Endothelial cell of umbilical vein (primary cell): ENCODE data around the gene MDGA2. TPM values are rescaled to one million over a fixed set of nuclear protein-coding genes. Genes with fewer than 3 reads are reported as not detected.
A peak's percentile ranks its signal among the peaks of the same experiment; 100 is the strongest.

ENCODE experiments used
- BruUV-seq: library from RNA; stranded (reverse); fragments of 400-500 nt; replicated peaks from 2 replicates; lab custom pipeline; 2021; lab: Mats Ljungman, UMichigan
- CTCF ChIA-PET: fragments of 300-600, 350-600 bp; sonication (Branson Sonifier 250); formaldehyde crosslinking; loops from one replicate; lab custom pipeline; 2021; ENCODE audit warnings: antibody characterized with exemption, inconsistent platforms; lab: Charles Lee
- POLR2A ChIA-PET: fragments of 300-600, 350-600 bp; sonication (Branson Sonifier 250); formaldehyde crosslinking; loops from one replicate; lab custom pipeline; 2021; ENCODE audit warnings: antibody characterized with exemption, inconsistent platforms; lab: Charles Lee
- DNase-seq: peaks from one replicate; pipeline ENCODE4 v3.0.0-alpha.2; 2011; ENCODE audit warnings: low read depth, low spot score
- FAIRE-seq: peaks from 2 replicates; lab custom pipeline; 2011; peaks lifted over from hg19 to GRCh38; lab: Jason Lieb, UNC
- H2AFZ ChIP-seq: 2 replicates; pipeline ENCODE4 v1.6.0; 2012; ENCODE audit warnings: low read depth, low read length, control low read depth, inconsistent platforms
- H3K27ac ChIP-seq: 2 replicates; pipeline ENCODE4 v1.5.1; 2011; ENCODE audit warnings: low read depth, mild to moderate bottlenecking, control low read depth, low read length, moderate library complexity; ENCODE audit not compliant: insufficient read depth
- H3K27me3 ChIP-seq, 2 experiments: 2 replicates each; pipeline versions ENCODE4 v1.6.0 to v1.6.1; 2011; ENCODE audit warnings: low read length in 2 of 2, mixed read lengths in 1 of 2; ENCODE audit not compliant: control insufficient read depth in 2 of 2, insufficient read depth in 2 of 2
- H3K36me3 ChIP-seq, 2 experiments: 2 replicates in 1 of 2; 3 replicates in 1 of 2; pipeline ENCODE4 v1.5.1; 2011; ENCODE audit warnings: low read length in 2 of 2, mild to moderate bottlenecking in 1 of 2, moderate library complexity in 1 of 2; ENCODE audit not compliant: control insufficient read depth in 2 of 2, insufficient read depth in 2 of 2; ENCODE audit errors: extremely low read depth in 1 of 2
- H3K4me1 ChIP-seq: 3 replicates; pipeline ENCODE4 v1.5.1; 2011; ENCODE audit warnings: mild to moderate bottlenecking, low read length; ENCODE audit not compliant: control insufficient read depth, insufficient read depth; ENCODE audit errors: extremely low read depth
- H3K4me2 ChIP-seq: 2 replicates; pipeline ENCODE4 v1.6.1; 2011; ENCODE audit warnings: low read length, control low read depth, mixed read lengths; ENCODE audit not compliant: insufficient read depth
- H3K4me3 ChIP-seq, 3 experiments: fragments of 200-600 bp in 1 of 3; sonication (generic), shearing (Covaris generic) in 1 of 3; replicated peaks in 1 of 3; 2 replicates each; pipeline ENCODE4 v1.5.1; 2011 to 2016; ENCODE audit warnings: control low read depth in 3 of 3, low read length in 3 of 3, mild to moderate bottlenecking in 2 of 3, inconsistent platforms in 1 of 3, low read depth in 1 of 3, moderate library complexity in 1 of 3; ENCODE audit not compliant: insufficient read depth in 1 of 3
- H3K79me2 ChIP-seq: 2 replicates; pipeline ENCODE4 v1.6.0; 2012; ENCODE audit warnings: low read length, inconsistent platforms; ENCODE audit not compliant: control insufficient read depth, insufficient read depth
- H3K9ac ChIP-seq: replicated peaks from 2 replicates; pipeline ENCODE3; 2011; ENCODE audit warnings: low read length, control low read depth; ENCODE audit not compliant: insufficient read depth; ENCODE audit errors: extremely low read depth
- H3K9me1 ChIP-seq: replicated peaks from 3 replicates; pipeline ENCODE4 v1.6.0; 2011; ENCODE audit warnings: mild to moderate bottlenecking, low read length; ENCODE audit not compliant: control insufficient read depth, insufficient read depth; ENCODE audit errors: extremely low read depth
- H3K9me3 ChIP-seq: replicated peaks from 2 replicates; pipeline ENCODE4 v1.5.1; 2012; ENCODE audit warnings: low read length, inconsistent platforms; ENCODE audit not compliant: control insufficient read depth, insufficient read depth
- H4K20me1 ChIP-seq: replicated peaks from 2 replicates; pipeline ENCODE3; 2011; ENCODE audit warnings: mild to moderate bottlenecking, low read length; ENCODE audit not compliant: control insufficient read depth, insufficient read depth; ENCODE audit errors: extremely low read depth
- EZH2 ChIP-seq: IDR thresholded peaks from 2 replicates; pipeline ENCODE4 v1.6.1; 2012; ENCODE audit warnings: borderline replicate concordance, low read depth, mild to moderate bottlenecking, moderate library complexity, low read length, inconsistent platforms; ENCODE audit not compliant: severe bottlenecking
- FOS ChIP-seq: IDR thresholded peaks from 2 replicates; pipeline ENCODE4 v1.6.1; 2011; ENCODE audit warnings: mild to moderate bottlenecking, low read length, moderate library complexity, borderline replicate concordance; ENCODE audit not compliant: insufficient read depth
- GATA2 ChIP-seq: IDR thresholded peaks from 2 replicates; pipeline ENCODE4 v1.7.0; 2011; ENCODE audit warnings: low read depth, mild to moderate bottlenecking, moderate library complexity, mixed read lengths, low read length; ENCODE audit not compliant: insufficient read length, insufficient read depth
- JUN ChIP-seq: IDR thresholded peaks from 2 replicates; pipeline ENCODE4 v1.6.1; 2011; ENCODE audit warnings: borderline replicate concordance, low read depth; ENCODE audit not compliant: insufficient read length, insufficient read depth
- MYC ChIP-seq: IDR thresholded peaks from one replicate; pipeline ENCODE4 v1.6.1; 2011; ENCODE audit warnings: mild to moderate bottlenecking, low read depth, low read length
- POLR2A ChIP-seq: IDR thresholded peaks from 2 replicates; pipeline ENCODE4 v1.6.1; 2012; ENCODE audit warnings: low read depth, mild to moderate bottlenecking, control low read depth, low read length
- POLR2AphosphoS5 ChIP-seq: IDR thresholded peaks from 2 replicates; pipeline ENCODE4 v1.6.1; 2012; ENCODE audit warnings: low read depth, mild to moderate bottlenecking, control low read depth, low read length, moderate library complexity; ENCODE audit not compliant: insufficient read depth
- dilution Hi-C: fragments of 300-500 bp; cut with MboI; formaldehyde crosslinking; loops from one replicate; pipeline ENCODE4 v1.15.0; 2019; ENCODE audit warnings: low sequenced_read_pairs; ENCODE audit not compliant: extremely low pct_ligation_motif_present
- intact Hi-C: fragments of 100-400 bp; cut with micrococcal nuclease; formaldehyde crosslinking; loops from one replicate; pipeline ENCODE4 v1.10.0; 2022
- polyA plus RNA-seq, 4 experiments: library from polyadenylated mRNA; depleted of rRNA in 3 of 4; stranded (reverse) in 3 of 4; unstranded in 1 of 4; fragments of >200 nt; gene quantifications; 2 replicates each; pipeline versions ENCODE4 v1.2.1 to v1.2.3, GENCODE V29; 2011 to 2012; ENCODE audit warnings: missing spikeins in 1 of 4
- total RNA-seq: library from RNA; stranded (reverse); gene quantifications from 2 replicates; pipeline ENCODE4 v1.2.3, GENCODE V29; 2021
- TF ChIP-seq, protein P1 (sequence below): IDR thresholded peaks from 2 replicates; pipeline ENCODE4 v1.6.1; 2011; ENCODE audit not compliant: insufficient read depth, insufficient read length
- TF ChIP-seq, protein P2 (sequence below), 2 donors: IDR thresholded peaks; 1 replicate in 1 of 2; 2 replicates in 1 of 2; pipeline ENCODE4 v1.5.1; 2011; ENCODE audit warnings: low read length in 2 of 2, mild to moderate bottlenecking in 2 of 2, moderate library complexity in 2 of 2, control low read depth in 1 of 2, inconsistent platforms in 1 of 2, low read depth in 1 of 2; ENCODE audit not compliant: insufficient read depth in 1 of 2; ENCODE audit errors: extremely low read depth in 1 of 2

The MDGA2 gene
- total and polyA plus RNA-seq, 2 donors (not counting 3 experiments of a cell fraction or from before 2014, with no cell fraction given): not detected

DNA sequence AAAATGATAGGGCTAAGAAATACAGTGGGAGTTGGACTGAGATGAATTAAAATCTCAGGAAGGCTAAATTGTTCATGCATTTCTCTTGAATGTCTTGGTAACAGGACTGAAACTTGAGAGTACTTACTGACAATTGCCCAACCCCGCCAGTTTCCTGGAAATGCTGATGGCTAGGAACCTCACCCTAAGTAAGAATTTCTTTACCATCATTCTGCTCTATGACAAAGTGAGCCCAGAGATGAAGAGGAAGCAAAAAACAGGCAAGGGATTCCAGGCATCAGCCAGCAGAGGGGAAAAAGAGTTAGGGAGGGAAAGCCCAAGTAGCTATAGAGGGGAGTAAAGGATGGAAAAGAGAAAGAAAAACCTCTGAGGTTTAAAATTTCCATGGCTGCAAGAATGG lies 397.7 kb downstream of the MDGA2 start:
- Histone ChIP-seq H3K9me1 (no peaks in the 10 kb centered on the region), H3K79me2 (no peaks in the 10 kb centered on the region), H3K36me3 (no peaks in the 10 kb centered on the region), H3K27ac (no peak overlapping the region), H3K4me3 (no peak overlapping the region), H3K4me1 (no peaks in the 10 kb centered on the region), H3K4me2 (no peak overlapping the region), H4K20me1 (no peaks in the 10 kb centered on the region), H3K27me3 (no peaks in the 10 kb centered on the region), H3K9ac (no peak overlapping the region), H2AFZ (no peak overlapping the region), H3K9me3 (no peaks in the 10 kb centered on the region)
- intact Hi-C loops (loop anchor here (1.0 to 5.0 kb wide), 5 partner anchors 85 to 1025 kb away; no protein-coding TSS in a partner anchor), dilution Hi-C loops (no loop called here)
- DNase-seq (peak; percentile 7), FAIRE-seq (no peak)
- CTCF ChIA-PET: interaction anchor here (0.6 to 3.0 kb wide), 52 partner anchors 8 to 787 kb away, joined by 3 to 59 read pairs (median 4); no protein-coding TSS in a partner anchor
- POLR2A ChIA-PET: no interaction called here
- TF ChIP-seq FOS (no peak), MYC (no peak), EZH2 (no peak), POLR2AphosphoS5 (no peak), POLR2A (no peak), GATA2 (no peak), JUN (no peak)
- TF ChIP-seq, protein P1, sequence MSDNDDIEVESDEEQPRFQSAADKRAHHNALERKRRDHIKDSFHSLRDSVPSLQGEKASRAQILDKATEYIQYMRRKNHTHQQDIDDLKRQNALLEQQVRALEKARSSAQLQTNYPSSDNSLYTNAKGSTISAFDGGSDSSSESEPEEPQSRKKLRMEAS: no peak
- TF ChIP-seq, protein P2, sequence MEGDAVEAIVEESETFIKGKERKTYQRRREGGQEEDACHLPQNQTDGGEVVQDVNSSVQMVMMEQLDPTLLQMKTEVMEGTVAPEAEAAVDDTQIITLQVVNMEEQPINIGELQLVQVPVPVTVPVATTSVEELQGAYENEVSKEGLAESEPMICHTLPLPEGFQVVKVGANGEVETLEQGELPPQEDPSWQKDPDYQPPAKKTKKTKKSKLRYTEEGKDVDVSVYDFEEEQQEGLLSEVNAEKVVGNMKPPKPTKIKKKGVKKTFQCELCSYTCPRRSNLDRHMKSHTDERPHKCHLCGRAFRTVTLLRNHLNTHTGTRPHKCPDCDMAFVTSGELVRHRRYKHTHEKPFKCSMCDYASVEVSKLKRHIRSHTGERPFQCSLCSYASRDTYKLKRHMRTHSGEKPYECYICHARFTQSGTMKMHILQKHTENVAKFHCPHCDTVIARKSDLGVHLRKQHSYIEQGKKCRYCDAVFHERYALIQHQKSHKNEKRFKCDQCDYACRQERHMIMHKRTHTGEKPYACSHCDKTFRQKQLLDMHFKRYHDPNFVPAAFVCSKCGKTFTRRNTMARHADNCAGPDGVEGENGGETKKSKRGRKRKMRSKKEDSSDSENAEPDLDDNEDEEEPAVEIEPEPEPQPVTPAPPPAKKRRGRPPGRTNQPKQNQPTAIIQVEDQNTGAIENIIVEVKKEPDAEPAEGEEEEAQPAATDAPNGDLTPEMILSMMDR (IDR thresholded peaks at IDR 0.05; ENCODE audit: extremely low read depth in 1 of 2, insufficient read depth in 1 of 2, low read depth in 1 of 2, low read length in 2 of 2): no peak
- BruUV-seq: no TSS peak
